Colonic mucosa (tissue), 4 donors: ENCODE measurements around the gene PPP2R3C. TPM values are rescaled to one million over a fixed set of nuclear protein-coding genes. Genes with fewer than 3 reads are reported as not detected.
A peak's percentile ranks its signal among the peaks of the same experiment; 100 is the strongest.

Experiments used
- DNase-seq: peaks from one replicate; pipeline ENCODE4 v3.0.0-alpha.2; 2020
- H3K27ac ChIP-seq: fragments of 200-600 bp; one replicate; pipeline ENCODE4 v1.8.0; 2021
- H3K27me3 ChIP-seq: fragments of 200-600 bp; one replicate; pipeline ENCODE4 v1.8.0; 2021
- H3K36me3 ChIP-seq: fragments of 200-600 bp; one replicate; pipeline ENCODE4 v1.8.0; 2021
- H3K4me1 ChIP-seq: fragments of 200-600 bp; one replicate; pipeline ENCODE4 v1.8.0; 2021; ENCODE audit warnings: mild to moderate bottlenecking
- H3K4me3 ChIP-seq: fragments of 200-600 bp; one replicate; pipeline ENCODE4 v1.8.0; 2021
- H3K9ac ChIP-seq, 2 donors: one replicate each; pipeline ENCODE4 v1.7.0; 2013; ENCODE audit warnings: control low read depth in 2 of 2, low read depth in 2 of 2, low read length in 2 of 2
- H3K9me3 ChIP-seq: fragments of 200-600 bp; one replicate; pipeline ENCODE4 v1.8.0; 2021
- intact Hi-C: fragments of 100-400 bp; cut with DNase I; formaldehyde crosslinking; loops from one replicate; pipeline ENCODE4 v1.14.1; 2022
- total RNA-seq, 2 donors: library from RNA; stranded (reverse); fragmentation: NEBNext Ultra II Directional in 1 of 2; extraction: Animal tissue kit (Norgen Biotek cat#: 25700) in 1 of 2; gene quantifications; one replicate each; pipeline ENCODE4 v1.2.1, GENCODE V29; 2021
- TF ChIP-seq, protein P1 (sequence below): fragments of 200-600 bp; IDR thresholded peaks from one replicate; pipeline ENCODE4 v1.8.0; 2022; ENCODE audit warnings: antibody characterized with exemption, mild to moderate bottlenecking
- donor health status: healthy.
- donor health status: DM: no; HTN: no; CAD: no.
- donor health status: DM: no; HTN: no; CAD: no.

PPP2R3C gene
- total RNA-seq, 2 donors from 2014 or later: 17.7 to 26.3 TPM

GRCh38 chr14:35123388-35123703 lies 1.6 kb upstream of the PPP2R3C start:
- Histone ChIP-seq H3K36me3 (no peaks in the 10 kb centered on the region), H3K4me1 (peaks cover 9% of the 10 kb centered on the region), H3K9ac (peak overlapping the region in 1 of 2 donors; percentile 98), H3K4me3 (peak overlapping the region; percentile 72), H3K27me3 (no peaks in the 10 kb centered on the region), H3K9me3 (no peaks in the 10 kb centered on the region), H3K27ac (peak overlapping the region; percentile 94)
- intact Hi-C loops: loop anchor here (5.0 kb wide), 1 partner anchor 71 kb away; no protein-coding TSS in a partner anchor
- TF ChIP-seq, protein P1, sequence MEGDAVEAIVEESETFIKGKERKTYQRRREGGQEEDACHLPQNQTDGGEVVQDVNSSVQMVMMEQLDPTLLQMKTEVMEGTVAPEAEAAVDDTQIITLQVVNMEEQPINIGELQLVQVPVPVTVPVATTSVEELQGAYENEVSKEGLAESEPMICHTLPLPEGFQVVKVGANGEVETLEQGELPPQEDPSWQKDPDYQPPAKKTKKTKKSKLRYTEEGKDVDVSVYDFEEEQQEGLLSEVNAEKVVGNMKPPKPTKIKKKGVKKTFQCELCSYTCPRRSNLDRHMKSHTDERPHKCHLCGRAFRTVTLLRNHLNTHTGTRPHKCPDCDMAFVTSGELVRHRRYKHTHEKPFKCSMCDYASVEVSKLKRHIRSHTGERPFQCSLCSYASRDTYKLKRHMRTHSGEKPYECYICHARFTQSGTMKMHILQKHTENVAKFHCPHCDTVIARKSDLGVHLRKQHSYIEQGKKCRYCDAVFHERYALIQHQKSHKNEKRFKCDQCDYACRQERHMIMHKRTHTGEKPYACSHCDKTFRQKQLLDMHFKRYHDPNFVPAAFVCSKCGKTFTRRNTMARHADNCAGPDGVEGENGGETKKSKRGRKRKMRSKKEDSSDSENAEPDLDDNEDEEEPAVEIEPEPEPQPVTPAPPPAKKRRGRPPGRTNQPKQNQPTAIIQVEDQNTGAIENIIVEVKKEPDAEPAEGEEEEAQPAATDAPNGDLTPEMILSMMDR: no peak
- DNase-seq: no peak

- peak overlapping the region; percentile 72 for H3K4me3 ChIP-seq
- DNase-seq: no peak
- H3K9ac ChIP-seq: peak overlapping the region; percentile 89 to 98
- intact Hi-C loops: loop anchor here (5.0 kb wide), 1 partner anchor 71 kb away; no protein-coding TSS in a partner anchor
- H3K27ac ChIP-seq: peak overlapping the region; percentile 94
- H3K27me3 ChIP-seq: no peaks in the 10 kb centered on the region
- TF ChIP-seq, protein P1: no peak
- H3K9me3 ChIP-seq: no peaks in the 10 kb centered on the region
- no peaks in the 10 kb centered on the region for H3K36me3 ChIP-seq
- peaks cover 9% of the 10 kb centered on the region for H3K4me1 ChIP-seq
Measured at GRCh38 chr14:35122696-35123387, 1.1 kb upstream of the PPP2R3C start.

DNA sequence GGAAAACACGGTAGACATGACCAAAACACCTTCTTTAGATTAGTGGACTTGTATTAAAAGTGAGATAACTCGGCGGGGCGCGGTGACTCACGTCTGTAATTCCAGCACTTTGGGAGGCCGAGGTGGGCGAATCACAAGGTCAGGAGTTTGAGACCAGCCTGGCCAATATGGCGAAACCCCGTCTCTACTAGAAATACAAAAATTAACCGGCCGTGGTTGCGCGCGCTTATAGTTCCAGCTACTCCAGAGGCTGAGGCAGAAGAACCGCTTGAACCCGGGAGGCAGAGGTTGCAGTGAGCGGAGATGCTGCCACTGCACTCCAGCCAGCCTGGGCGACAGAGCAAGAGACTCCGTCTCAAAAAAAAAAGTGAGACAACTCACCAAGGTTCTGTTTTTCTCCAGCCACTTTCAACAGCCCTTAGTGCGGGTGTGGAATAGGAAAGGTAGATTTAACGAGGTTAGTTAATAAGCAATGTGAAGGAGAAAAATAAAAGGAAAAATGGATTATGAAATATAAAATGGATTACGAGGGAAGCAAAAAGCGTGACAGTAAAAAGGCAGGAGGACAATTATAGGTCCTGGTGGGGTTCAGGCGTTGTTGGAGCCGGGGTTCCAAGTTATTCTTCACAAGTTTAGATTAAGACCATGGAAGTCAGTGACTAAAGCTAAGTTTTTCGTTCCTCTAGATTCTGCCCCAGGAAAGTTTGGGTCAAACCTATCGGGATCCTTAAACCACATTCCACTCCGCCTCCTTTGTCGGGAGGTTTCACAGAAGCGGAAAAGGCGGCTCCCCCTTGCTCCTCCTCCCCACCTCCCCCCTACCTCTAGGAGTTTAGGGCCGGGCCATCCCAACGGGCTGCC lies 534 bp downstream of the PPP2R3C start:
- Histone ChIP-seq H3K36me3 (no peaks in the 10 kb centered on the region), H3K4me1 (peaks cover 9% of the 10 kb centered on the region), H3K27ac (peak overlapping the region; percentile 94), H3K9ac (peak overlapping the region; percentile 89 to 98), H3K27me3 (no peaks in the 10 kb centered on the region), H3K4me3 (peak overlapping the region; percentile 72), H3K9me3 (no peaks in the 10 kb centered on the region)
- TF ChIP-seq, protein P1: no peak
- intact Hi-C loops: loop anchor here (5.0 kb wide), 1 partner anchor 69 kb away; no protein-coding TSS in a partner anchor
- DNase-seq: peak; percentile 93

- no peak overlapping the region for H3K27ac ChIP-seq
- intact Hi-C loops: no loop called here
- TF ChIP-seq, protein P1: no peak
- H3K4me3 ChIP-seq: no peak overlapping the region
- no peaks in the 10 kb centered on the region for H3K9me3 ChIP-seq
- DNase-seq: no peak
- H3K4me1 ChIP-seq: peaks cover 4% of the 10 kb centered on the region
- no peaks in the 10 kb centered on the region for H3K36me3 ChIP-seq
- no peak overlapping the region for H3K9ac ChIP-seq
- no peaks in the 10 kb centered on the region for H3K27me3 ChIP-seq
Measured at GRCh38 chr14:35117112-35117511, 4.7 kb downstream of the PPP2R3C start.

DNA sequence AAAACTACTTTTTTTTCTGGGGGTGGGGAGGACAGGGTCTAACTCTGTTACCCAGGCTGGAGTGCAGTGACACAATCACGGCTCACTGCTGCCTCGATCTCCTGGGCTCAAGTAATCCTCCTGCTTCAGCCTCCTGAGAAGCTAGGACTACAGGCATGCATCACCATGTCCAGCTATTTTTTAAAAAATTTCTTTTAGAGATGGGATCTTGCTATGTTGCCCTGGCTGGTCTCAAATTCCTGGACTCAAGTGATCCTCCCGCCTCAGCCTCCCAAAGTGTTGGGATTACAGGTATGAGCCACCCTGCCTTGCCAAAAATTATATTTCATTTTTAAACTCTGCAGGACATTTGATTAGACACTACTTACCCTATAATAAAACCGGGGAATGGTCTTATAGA lies 5.5 kb downstream of the PPP2R3C start:
- no peaks in the 10 kb centered on the region for H3K9me3 ChIP-seq
- H3K4me1 ChIP-seq: peaks cover 4% of the 10 kb centered on the region
- no peak overlapping the region for H3K4me3 ChIP-seq
- TF ChIP-seq, protein P1: no peak
- no peaks in the 10 kb centered on the region for H3K27me3 ChIP-seq
- no peak overlapping the region for H3K27ac ChIP-seq
- intact Hi-C loops: no loop called here
- no peak for DNase-seq
- H3K9ac ChIP-seq: no peak overlapping the region
- no peaks in the 10 kb centered on the region for H3K36me3 ChIP-seq
